GM12878 (cell line): ENCODE data around the gene COL27A1. TPM values are rescaled to one million over a fixed set of nuclear protein-coding genes. Genes with fewer than 3 reads are reported as not detected.

Experiments used
- ATAC-seq: fragments of 200-7000 bp; cut with Tn5 transposase; 3 replicates; pipeline ENCODE4 v1.9.1; 2020; ENCODE audit warnings: mild to moderate bottlenecking, moderate library complexity
- BruUV-seq: library from RNA; stranded (reverse); fragments of 400-500 nt; replicated peaks from 2 replicates; lab custom pipeline; 2021; lab: Mats Ljungman, UMichigan
- CTCF ChIA-PET: fragments of 300-600 bp; sonication (Branson Sonifier 250); formaldehyde crosslinking; extraction: SDS; loops from one replicate; lab custom pipeline; 2021; ENCODE audit warnings: inconsistent platforms; lab: Yijun Ruan, JAX
- POLR2A ChIA-PET: fragments of 350-600 bp; formaldehyde crosslinking; extraction: SDS; loops from one replicate; lab custom pipeline; 2021; ENCODE audit warnings: inconsistent platforms; lab: Charles Lee
- RAD21 ChIA-PET: fragments of 300-600 bp; sonication (Branson Sonifier 250); formaldehyde crosslinking; loops from one replicate; lab custom pipeline; 2023; ENCODE audit warnings: antibody characterized with exemption; ENCODE audit not compliant: unreplicated experiment; lab: Charles Lee
- SMC1A ChIA-PET: fragments of 300-600 bp; sonication (Branson Sonifier 250); formaldehyde crosslinking; loops from one replicate; lab custom pipeline; 2023; ENCODE audit not compliant: unreplicated experiment, uncharacterized antibody; lab: Charles Lee
- DNase-seq: peaks from one replicate; pipeline ENCODE4 v3.0.0-alpha.2; 2011; ENCODE audit warnings: low read depth, low spot score
- FAIRE-seq: peaks from 3 replicates; lab custom pipeline; 2011; peaks lifted over from hg19 to GRCh38; lab: Jason Lieb, UNC
- H2AFZ ChIP-seq: 2 replicates; pipeline ENCODE4 v1.6.0; 2011; ENCODE audit warnings: low read depth, low read length, control low read depth; ENCODE audit not compliant: control insufficient read depth
- H3K27ac ChIP-seq: 2 replicates; pipeline ENCODE4 v1.5.1; 2011; ENCODE audit warnings: control low read depth; ENCODE audit not compliant: control insufficient read depth, insufficient read depth
- H3K27me3 ChIP-seq, 2 experiments: replicated peaks in 1 of 2; 2 replicates each; pipeline versions ENCODE4 v1.6.0 to v1.6.1; 2011; ENCODE audit warnings: low read length in 1 of 2; ENCODE audit not compliant: control insufficient read depth in 2 of 2, insufficient read depth in 2 of 2
- H3K36me3 ChIP-seq, 2 experiments: 2 replicates each; pipeline ENCODE4 v1.5.1; 2011; ENCODE audit warnings: low read length in 1 of 2; ENCODE audit not compliant: control insufficient read depth in 2 of 2, insufficient read depth in 2 of 2
- H3K4me1 ChIP-seq: 2 replicates; pipeline ENCODE4 v1.6.1; 2011; ENCODE audit warnings: mild to moderate bottlenecking, low read length, moderate library complexity, mixed read lengths; ENCODE audit not compliant: control insufficient read depth, insufficient read depth
- H3K4me2 ChIP-seq: 2 replicates; pipeline ENCODE4 v1.6.0; 2011; ENCODE audit warnings: control low read depth; ENCODE audit not compliant: control insufficient read depth, insufficient read depth
- H3K4me3 ChIP-seq: fragments of 200-600 bp; sonication (generic); 2 replicates; pipeline ENCODE4 v1.5.1; 2016
- H3K79me2 ChIP-seq: 2 replicates; pipeline ENCODE4 v1.6.0; 2011; ENCODE audit warnings: low read length; ENCODE audit not compliant: control insufficient read depth, insufficient read depth
- H3K9ac ChIP-seq: 2 replicates; pipeline ENCODE4 v1.8.0; 2011; ENCODE audit warnings: low read length, control low read depth, mixed read lengths; ENCODE audit not compliant: control insufficient read depth, insufficient read depth
- H3K9me3 ChIP-seq: replicated peaks from 3 replicates; pipeline ENCODE4 v1.5.1; 2011; ENCODE audit warnings: mild to moderate bottlenecking, low read length; ENCODE audit not compliant: control insufficient read depth, insufficient read depth
- H4K20me1 ChIP-seq: 2 replicates; pipeline ENCODE4 v1.6.0; 2011; ENCODE audit not compliant: control insufficient read depth, insufficient read depth
- EP300 ChIP-seq, 2 experiments: fragments of 150-350 bp in 1 of 2; IDR thresholded peaks; 2 replicates each; pipeline ENCODE4 v1.6.1; 2011 to 2012; ENCODE audit warnings: low read depth in 2 of 2, low read length in 2 of 2, borderline replicate concordance in 1 of 2, improper control_type of control experiment in 1 of 2, inconsistent platforms in 1 of 2; ENCODE audit not compliant: control insufficient read depth in 1 of 2
- KAT2A ChIP-seq: conservative IDR thresholded peaks from 2 replicates; pipeline ENCODE4 v1.6.1; 2011; ENCODE audit warnings: low read depth, low read length; ENCODE audit not compliant: control insufficient read depth
- MTA3 ChIP-seq: IDR thresholded peaks from 2 replicates; pipeline ENCODE4 v1.6.1; 2012; ENCODE audit warnings: low read length, inconsistent platforms, borderline replicate concordance
- PAX5 ChIP-seq: IDR thresholded peaks from 2 replicates; pipeline ENCODE4 v1.6.1; 2011; ENCODE audit warnings: low read depth, low read length, borderline replicate concordance
- POLR2AphosphoS5 ChIP-seq: IDR thresholded peaks from 2 replicates; pipeline ENCODE4 v1.6.1; 2011; ENCODE audit warnings: mild to moderate bottlenecking, low read length, inconsistent platforms
- SREBF1 ChIP-seq: IDR thresholded peaks from 2 replicates; pipeline ENCODE4 v1.6.1; 2012; ENCODE audit warnings: mild to moderate bottlenecking, low read length
- STAT3 ChIP-seq: IDR thresholded peaks from 2 replicates; pipeline ENCODE4 v1.6.1; 2011; ENCODE audit warnings: low read depth, low read length, improper control_type of control experiment
- TBL1XR1 ChIP-seq: IDR thresholded peaks from 2 replicates; pipeline ENCODE4 v1.6.1; 2012; ENCODE audit warnings: low read depth, low read length, improper control_type of control experiment
- WGBS: methylation state at CpG from one replicate; pipeline ENCODE4 v1.1.6; 2016; ENCODE audit warnings: low lambda C conversion rate; ENCODE audit not compliant: insufficient replicate concordance, insufficient coverage; ENCODE audit errors: missing lambda C conversion rate; 5-methylcytosine and 5-hydroxymethylcytosine counted together
- in situ Hi-C: fragments of 300-500 bp; cut with MboI; formaldehyde crosslinking; loops from 9 replicates; pipeline ENCODE4 v1.14.3; 2018; ENCODE audit warnings: mixed read lengths
- intact Hi-C: fragments of 100-400 bp; cut with micrococcal nuclease; formaldehyde crosslinking; loops from one replicate; pipeline ENCODE4 v1.14.2; 2022; ENCODE audit not compliant: unreplicated experiment
- polyA plus RNA-seq, 11 experiments: library from polyadenylated mRNA; depleted of rRNA in 4 of 11; unstranded in 6 of 11; stranded (reverse) in 5 of 11; fragments of >200 nt; fragmentation: Nextera tagmentation in 4 of 11; fragmentation: Illumina TruSeq in 1 of 11; extraction: Ambion mirVana in 4 of 11; extraction: Trizol in 1 of 11; gene quantifications; 1 replicate in 1 of 11; 2 replicates in 10 of 11; pipeline versions ENCODE4 v1.2.1 to v1.2.3, GENCODE V29; 2011 to 2016; ENCODE audit warnings: inconsistent platforms in 2 of 11, missing spikeins in 2 of 11, low read depth in 1 of 11
- total RNA-seq, 4 experiments: library from RNA; depleted of rRNA in 3 of 4; stranded (reverse); fragments of >200 nt in 3 of 4; fragmentation: Illumina TruSeq in 1 of 4; extraction: Trizol in 1 of 4; gene quantifications; 2 replicates each; pipeline versions ENCODE4 v1.2.1 to v1.2.3, GENCODE V29; 2013 to 2021
- TF ChIP-seq, protein P1 (sequence below): IDR thresholded peaks from 2 replicates; pipeline ENCODE4 v1.6.1; 2012; ENCODE audit warnings: low read depth, low read length, improper control_type of control experiment
- TF ChIP-seq, protein P2 (sequence below): fragments of 450-650 bp; IDR thresholded peaks from 2 replicates; pipeline ENCODE4 v1.6.1; 2016; ENCODE audit warnings: mild to moderate bottlenecking, moderate library complexity, borderline replicate concordance
- TF ChIP-seq, protein P3 (sequence below): IDR thresholded peaks from 2 replicates; pipeline ENCODE4 v1.6.1; 2011; ENCODE audit warnings: low read depth, low read length, improper control_type of control experiment, borderline replicate concordance
- TF ChIP-seq, protein P4 (sequence below): fragments of 450-650 bp; formaldehyde crosslinking; IDR thresholded peaks from 2 replicates; pipeline ENCODE4 v1.5.0; 2022; ENCODE audit warnings: mild to moderate bottlenecking, missing genetic modification characterization
- TF ChIP-seq, protein P5 (sequence below): IDR thresholded peaks from 2 replicates; pipeline ENCODE4 v1.6.1; 2011; ENCODE audit warnings: borderline replicate concordance, low read depth, mild to moderate bottlenecking, moderate library complexity, low read length; ENCODE audit not compliant: insufficient read depth, poor library complexity, severe bottlenecking

Gene COL27A1
- total and polyA plus RNA-seq, 10 of the 15 experiments (the other 5 are each of a cell fraction or from before 2014, with no cell fraction given) = 0.10 TPM; not detected in 9

GRCh38 chr9:114237781-114238180, 82.4 kb downstream of the COL27A1 start:
- ATAC-seq (no peak), DNase-seq (no peak), FAIRE-seq (no peak)
- Histone ChIP-seq H2AFZ (no peak overlapping the region), H3K4me1 (no peaks in the 10 kb centered on the region), H3K36me3 (no peaks in the 10 kb centered on the region), H3K27me3 (peaks cover 0 to 3% of the 10 kb centered on the region in 2 experiments; a peak in 2 of 4 replicates), H3K79me2 (no peaks in the 10 kb centered on the region), H3K27ac (no peak overlapping the region), H3K4me3 (no peak overlapping the region), H3K9ac (no peak overlapping the region), H3K4me2 (no peak overlapping the region), H4K20me1 (no peaks in the 10 kb centered on the region), H3K9me3 (no peaks in the 10 kb centered on the region)
- ChIA-PET RAD21 (no interaction called here), SMC1A (no interaction called here), CTCF (interaction anchor here (1.6 kb wide), 1 partner anchor 53 kb away, joined by 5 read pairs; no protein-coding TSS in a partner anchor), POLR2A (no interaction called here)
- intact Hi-C loops (no loop called here), in situ Hi-C loops (no loop called here)
- no TSS peak for BruUV-seq
- TF ChIP-seq KAT2A (no peak), POLR2AphosphoS5 (no peak), PAX5 (no peak), MTA3 (no peak), TBL1XR1 (no peak), STAT3 (no peak), EP300 (IDR thresholded peaks at IDR 0.05; ENCODE audit: borderline replicate concordance in 1 of 2, control insufficient read depth in 1 of 2, low read depth in 2 of 2, low read length in 2 of 2) (no peak), SREBF1 (no peak)
- TF ChIP-seq, protein P1, sequence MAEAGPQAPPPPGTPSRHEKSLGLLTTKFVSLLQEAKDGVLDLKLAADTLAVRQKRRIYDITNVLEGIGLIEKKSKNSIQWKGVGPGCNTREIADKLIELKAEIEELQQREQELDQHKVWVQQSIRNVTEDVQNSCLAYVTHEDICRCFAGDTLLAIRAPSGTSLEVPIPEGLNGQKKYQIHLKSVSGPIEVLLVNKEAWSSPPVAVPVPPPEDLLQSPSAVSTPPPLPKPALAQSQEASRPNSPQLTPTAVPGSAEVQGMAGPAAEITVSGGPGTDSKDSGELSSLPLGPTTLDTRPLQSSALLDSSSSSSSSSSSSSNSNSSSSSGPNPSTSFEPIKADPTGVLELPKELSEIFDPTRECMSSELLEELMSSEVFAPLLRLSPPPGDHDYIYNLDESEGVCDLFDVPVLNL = no peak
- TF ChIP-seq, protein P2, sequence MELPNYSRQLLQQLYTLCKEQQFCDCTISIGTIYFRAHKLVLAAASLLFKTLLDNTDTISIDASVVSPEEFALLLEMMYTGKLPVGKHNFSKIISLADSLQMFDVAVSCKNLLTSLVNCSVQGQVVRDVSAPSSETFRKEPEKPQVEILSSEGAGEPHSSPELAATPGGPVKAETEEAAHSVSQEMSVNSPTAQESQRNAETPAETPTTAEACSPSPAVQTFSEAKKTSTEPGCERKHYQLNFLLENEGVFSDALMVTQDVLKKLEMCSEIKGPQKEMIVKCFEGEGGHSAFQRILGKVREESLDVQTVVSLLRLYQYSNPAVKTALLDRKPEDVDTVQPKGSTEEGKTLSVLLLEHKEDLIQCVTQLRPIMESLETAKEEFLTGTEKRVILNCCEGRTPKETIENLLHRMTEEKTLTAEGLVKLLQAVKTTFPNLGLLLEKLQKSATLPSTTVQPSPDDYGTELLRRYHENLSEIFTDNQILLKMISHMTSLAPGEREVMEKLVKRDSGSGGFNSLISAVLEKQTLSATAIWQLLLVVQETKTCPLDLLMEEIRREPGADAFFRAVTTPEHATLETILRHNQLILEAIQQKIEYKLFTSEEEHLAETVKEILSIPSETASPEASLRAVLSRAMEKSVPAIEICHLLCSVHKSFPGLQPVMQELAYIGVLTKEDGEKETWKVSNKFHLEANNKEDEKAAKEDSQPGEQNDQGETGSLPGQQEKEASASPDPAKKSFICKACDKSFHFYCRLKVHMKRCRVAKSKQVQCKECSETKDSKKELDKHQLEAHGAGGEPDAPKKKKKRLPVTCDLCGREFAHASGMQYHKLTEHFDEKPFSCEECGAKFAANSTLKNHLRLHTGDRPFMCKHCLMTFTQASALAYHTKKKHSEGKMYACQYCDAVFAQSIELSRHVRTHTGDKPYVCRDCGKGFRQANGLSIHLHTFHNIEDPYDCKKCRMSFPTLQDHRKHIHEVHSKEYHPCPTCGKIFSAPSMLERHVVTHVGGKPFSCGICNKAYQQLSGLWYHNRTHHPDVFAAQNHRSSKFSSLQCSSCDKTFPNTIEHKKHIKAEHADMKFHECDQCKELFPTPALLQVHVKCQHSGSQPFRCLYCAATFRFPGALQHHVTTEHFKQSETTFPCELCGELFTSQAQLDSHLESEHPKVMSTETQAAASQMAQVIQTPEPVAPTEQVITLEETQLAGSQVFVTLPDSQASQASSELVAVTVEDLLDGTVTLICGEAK = no peak
- TF ChIP-seq, protein P3, sequence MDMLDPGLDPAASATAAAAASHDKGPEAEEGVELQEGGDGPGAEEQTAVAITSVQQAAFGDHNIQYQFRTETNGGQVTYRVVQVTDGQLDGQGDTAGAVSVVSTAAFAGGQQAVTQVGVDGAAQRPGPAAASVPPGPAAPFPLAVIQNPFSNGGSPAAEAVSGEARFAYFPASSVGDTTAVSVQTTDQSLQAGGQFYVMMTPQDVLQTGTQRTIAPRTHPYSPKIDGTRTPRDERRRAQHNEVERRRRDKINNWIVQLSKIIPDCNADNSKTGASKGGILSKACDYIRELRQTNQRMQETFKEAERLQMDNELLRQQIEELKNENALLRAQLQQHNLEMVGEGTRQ = no peak
- TF ChIP-seq, protein P4, sequence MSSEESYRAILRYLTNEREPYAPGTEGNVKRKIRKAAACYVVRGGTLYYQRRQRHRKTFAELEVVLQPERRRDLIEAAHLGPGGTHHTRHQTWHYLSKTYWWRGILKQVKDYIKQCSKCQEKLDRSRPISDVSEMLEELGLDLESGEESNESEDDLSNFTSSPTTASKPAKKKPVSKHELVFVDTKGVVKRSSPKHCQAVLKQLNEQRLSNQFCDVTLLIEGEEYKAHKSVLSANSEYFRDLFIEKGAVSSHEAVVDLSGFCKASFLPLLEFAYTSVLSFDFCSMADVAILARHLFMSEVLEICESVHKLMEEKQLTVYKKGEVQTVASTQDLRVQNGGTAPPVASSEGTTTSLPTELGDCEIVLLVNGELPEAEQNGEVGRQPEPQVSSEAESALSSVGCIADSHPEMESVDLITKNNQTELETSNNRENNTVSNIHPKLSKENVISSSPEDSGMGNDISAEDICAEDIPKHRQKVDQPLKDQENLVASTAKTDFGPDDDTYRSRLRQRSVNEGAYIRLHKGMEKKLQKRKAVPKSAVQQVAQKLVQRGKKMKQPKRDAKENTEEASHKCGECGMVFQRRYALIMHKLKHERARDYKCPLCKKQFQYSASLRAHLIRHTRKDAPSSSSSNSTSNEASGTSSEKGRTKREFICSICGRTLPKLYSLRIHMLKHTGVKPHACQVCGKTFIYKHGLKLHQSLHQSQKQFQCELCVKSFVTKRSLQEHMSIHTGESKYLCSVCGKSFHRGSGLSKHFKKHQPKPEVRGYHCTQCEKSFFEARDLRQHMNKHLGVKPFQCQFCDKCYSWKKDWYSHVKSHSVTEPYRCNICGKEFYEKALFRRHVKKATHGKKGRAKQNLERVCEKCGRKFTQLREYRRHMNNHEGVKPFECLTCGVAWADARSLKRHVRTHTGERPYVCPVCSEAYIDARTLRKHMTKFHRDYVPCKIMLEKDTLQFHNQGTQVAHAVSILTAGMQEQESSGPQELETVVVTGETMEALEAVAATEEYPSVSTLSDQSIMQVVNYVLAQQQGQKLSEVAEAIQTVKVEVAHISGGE = no peak
- TF ChIP-seq, protein P5, sequence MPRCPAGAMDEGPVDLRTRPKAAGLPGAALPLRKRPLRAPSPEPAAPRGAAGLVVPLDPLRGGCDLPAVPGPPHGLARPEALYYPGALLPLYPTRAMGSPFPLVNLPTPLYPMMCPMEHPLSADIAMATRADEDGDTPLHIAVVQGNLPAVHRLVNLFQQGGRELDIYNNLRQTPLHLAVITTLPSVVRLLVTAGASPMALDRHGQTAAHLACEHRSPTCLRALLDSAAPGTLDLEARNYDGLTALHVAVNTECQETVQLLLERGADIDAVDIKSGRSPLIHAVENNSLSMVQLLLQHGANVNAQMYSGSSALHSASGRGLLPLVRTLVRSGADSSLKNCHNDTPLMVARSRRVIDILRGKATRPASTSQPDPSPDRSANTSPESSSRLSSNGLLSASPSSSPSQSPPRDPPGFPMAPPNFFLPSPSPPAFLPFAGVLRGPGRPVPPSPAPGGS = no peak
- WGBS = 27% methylated on average over 5 of the region's 5 CpGs
